HG03457 (cell line): Measurements from ENCODE around the gene CATSPERZ.

Experiments used
- ATAC-seq: cut with Tn5 transposase; IDR thresholded peaks from one replicate; pipeline ENCODE4 v1.9.1; 2021; ENCODE audit warnings: moderate number of reproducible peaks; ENCODE audit not compliant: unreplicated experiment

The CATSPERZ gene

GRCh38 chr11:64352995-64353714, 53.0 kb downstream of the CATSPERZ start:
- no peak for ATAC-seq

DNA sequence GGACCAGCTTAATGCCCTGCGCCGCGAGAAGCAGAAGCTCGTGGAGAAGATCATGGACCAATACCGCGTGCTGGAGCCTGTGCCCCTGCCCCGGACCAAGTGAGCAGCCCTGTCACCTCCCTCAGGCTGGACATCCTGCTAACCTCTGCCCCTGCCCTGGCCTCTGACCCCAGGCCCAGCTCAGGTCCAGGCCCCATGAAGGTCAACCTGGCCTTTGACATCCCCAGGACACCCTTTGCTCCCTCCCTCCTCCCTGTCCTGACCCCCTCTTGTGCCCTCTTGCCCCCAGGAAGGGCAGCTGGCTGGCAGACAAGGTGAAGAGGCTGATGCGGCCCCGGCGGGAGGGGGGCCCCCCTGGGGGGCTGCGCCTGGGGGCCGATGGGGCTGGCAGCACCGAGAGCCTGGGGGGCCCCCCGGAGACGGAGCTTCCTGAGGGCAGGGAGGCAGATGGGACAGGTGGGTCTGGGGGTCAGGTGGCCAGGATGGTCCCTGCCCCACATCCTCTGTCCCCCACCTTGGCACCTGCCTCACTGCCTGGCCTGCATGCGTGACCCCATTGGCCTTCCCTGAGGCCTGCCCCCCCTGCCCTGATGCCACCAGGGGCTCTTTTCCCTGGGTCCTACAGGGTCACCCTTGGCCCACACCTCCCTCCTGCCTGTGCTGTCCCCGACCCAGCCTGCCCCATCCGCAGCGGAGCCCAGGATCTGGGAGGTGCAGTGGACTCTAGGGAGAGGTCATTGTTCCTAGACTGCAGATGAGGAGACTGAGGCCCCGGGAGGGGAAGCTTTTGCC, 53.8 kb downstream of the CATSPERZ start:
- no peak for ATAC-seq
